ENCODE data around the gene NR2C1. TPM values are rescaled to one million over a fixed set of nuclear protein-coding genes. Genes with fewer than 3 reads are reported as not detected.
A peak's percentile ranks its signal among the peaks of the same experiment; 100 is the strongest.

NR2C1 gene
- total and polyA plus RNA-seq, 3 donors from 2014 or later = 66.3 to 114 (median 102) TPM

- Histone ChIP-seq H3K36me3 (ENCODE audit: low read depth, missing control alignments) (no peaks in the 10 kb centered on the region), H3K27ac (no peak overlapping the region), H3K4me3 (no peak overlapping the region), H3K4me1 (peaks cover 6% of the 10 kb centered on the region), H3K27me3 (no peaks in the 10 kb centered on the region), H3K9me3 (no peaks in the 10 kb centered on the region)
- intact Hi-C loops (cut with DNase I; ENCODE audit: low total_unique reads) = no loop called here
- TF ChIP-seq, protein P1, sequence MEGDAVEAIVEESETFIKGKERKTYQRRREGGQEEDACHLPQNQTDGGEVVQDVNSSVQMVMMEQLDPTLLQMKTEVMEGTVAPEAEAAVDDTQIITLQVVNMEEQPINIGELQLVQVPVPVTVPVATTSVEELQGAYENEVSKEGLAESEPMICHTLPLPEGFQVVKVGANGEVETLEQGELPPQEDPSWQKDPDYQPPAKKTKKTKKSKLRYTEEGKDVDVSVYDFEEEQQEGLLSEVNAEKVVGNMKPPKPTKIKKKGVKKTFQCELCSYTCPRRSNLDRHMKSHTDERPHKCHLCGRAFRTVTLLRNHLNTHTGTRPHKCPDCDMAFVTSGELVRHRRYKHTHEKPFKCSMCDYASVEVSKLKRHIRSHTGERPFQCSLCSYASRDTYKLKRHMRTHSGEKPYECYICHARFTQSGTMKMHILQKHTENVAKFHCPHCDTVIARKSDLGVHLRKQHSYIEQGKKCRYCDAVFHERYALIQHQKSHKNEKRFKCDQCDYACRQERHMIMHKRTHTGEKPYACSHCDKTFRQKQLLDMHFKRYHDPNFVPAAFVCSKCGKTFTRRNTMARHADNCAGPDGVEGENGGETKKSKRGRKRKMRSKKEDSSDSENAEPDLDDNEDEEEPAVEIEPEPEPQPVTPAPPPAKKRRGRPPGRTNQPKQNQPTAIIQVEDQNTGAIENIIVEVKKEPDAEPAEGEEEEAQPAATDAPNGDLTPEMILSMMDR (IDR thresholded peaks at IDR 0.05) = no peak
- TF ChIP-seq POLR2A (IDR thresholded peaks at IDR 0.05) = no peak
- 69 to 86% methylated on average over 1 of the region's 1 CpG for WGBS, 2 donors
- no peak for DNase-seq
Observed at GRCh38 chr12:95060951-95061350, 12.5 kb downstream of the NR2C1 start.

DNA sequence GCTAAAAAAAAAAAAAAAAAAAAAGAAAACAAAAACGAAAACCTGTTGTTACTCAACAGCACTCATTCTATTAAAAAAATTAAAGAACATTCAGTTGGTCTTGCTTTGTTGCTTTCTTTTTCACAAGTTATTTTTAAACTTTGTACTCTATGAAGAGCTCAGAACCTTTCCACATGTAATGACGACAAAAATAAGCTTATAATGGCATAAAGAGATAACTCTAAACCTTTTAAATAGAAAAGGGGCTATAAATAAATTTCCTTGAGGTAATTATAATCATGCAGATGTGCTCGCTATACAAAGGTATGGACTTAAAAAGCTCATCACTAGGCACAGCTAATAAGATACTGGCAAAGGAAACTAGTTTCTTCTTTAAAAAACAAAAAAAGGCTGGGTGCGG is 13.4 kb downstream of the NR2C1 start:
- WGBS, 2 donors = 72 to 75% methylated on average over 4 of the region's 4 CpGs
- TF ChIP-seq, protein P1 (IDR thresholded peaks at IDR 0.05) = no peak
- TF ChIP-seq POLR2A (IDR thresholded peaks at IDR 0.05) = no peak
- H3K4me1 ChIP-seq = no peaks in the 10 kb centered on the region
- no peaks in the 10 kb centered on the region for H3K27me3 ChIP-seq
- H3K27ac ChIP-seq = peak overlapping the region; percentile 62 to 80
- H3K9me3 ChIP-seq = no peaks in the 10 kb centered on the region
- intact Hi-C loops (cut with DNase I; ENCODE audit: low total_unique reads) = no loop called here
- no peak overlapping the region for H3K4me3 ChIP-seq
- no peak for DNase-seq
- H3K36me3 ChIP-seq (ENCODE audit: low read depth, missing control alignments) = no peaks in the 10 kb centered on the region

GRCh38 chr12:95057424-95057823 is 16.0 kb downstream of the NR2C1 start:
- Histone ChIP-seq H3K36me3 (ENCODE audit: low read depth, missing control alignments) (no peaks in the 10 kb centered on the region), H3K27ac (no peak overlapping the region), H3K27me3 (no peaks in the 10 kb centered on the region), H3K9me3 (no peaks in the 10 kb centered on the region), H3K4me3 (no peak overlapping the region), H3K4me1 (peaks cover 7% of the 10 kb centered on the region)
- intact Hi-C loops (cut with DNase I; ENCODE audit: low total_unique reads) = no loop called here
- WGBS, 2 donors = 89% methylated on average over 3 of the region's 3 CpGs
- no peak for DNase-seq
- TF ChIP-seq, protein P1 (IDR thresholded peaks at IDR 0.05) = no peak
- TF ChIP-seq POLR2A (IDR thresholded peaks at IDR 0.05) = no peak

GRCh38 chr12:95055057-95055456 is 18.4 kb downstream of the NR2C1 start:
- 61 to 74% methylated on average over 2 of the region's 2 CpGs for WGBS, 2 donors
- H3K27ac ChIP-seq = no peak overlapping the region
- no peaks in the 10 kb centered on the region for H3K27me3 ChIP-seq
- TF ChIP-seq, protein P1 (IDR thresholded peaks at IDR 0.05) = no peak
- no peak for TF ChIP-seq POLR2A (IDR thresholded peaks at IDR 0.05)
- no peaks in the 10 kb centered on the region for H3K9me3 ChIP-seq
- peaks cover 7% of the 10 kb centered on the region for H3K4me1 ChIP-seq
- intact Hi-C loops (cut with DNase I; ENCODE audit: low total_unique reads) = no loop called here
- no peaks in the 10 kb centered on the region for H3K36me3 ChIP-seq (ENCODE audit: low read depth, missing control alignments)
- DNase-seq = no peak
- no peak overlapping the region for H3K4me3 ChIP-seq

GRCh38 chr12:95054206-95054605 is 19.2 kb downstream of the NR2C1 start:
- Histone ChIP-seq H3K27me3 (no peaks in the 10 kb centered on the region), H3K36me3 (ENCODE audit: low read depth, missing control alignments) (no peaks in the 10 kb centered on the region), H3K9me3 (no peaks in the 10 kb centered on the region), H3K4me3 (no peak overlapping the region), H3K4me1 (peaks cover 7% of the 10 kb centered on the region), H3K27ac (no peak overlapping the region)
- intact Hi-C loops (cut with DNase I; ENCODE audit: low total_unique reads) = no loop called here
- 34 to 55% methylated on average over 2 of the region's 2 CpGs for WGBS, 2 donors
- TF ChIP-seq, protein P1 (IDR thresholded peaks at IDR 0.05) = no peak
- TF ChIP-seq POLR2A (IDR thresholded peaks at IDR 0.05) = no peak
- DNase-seq = no peak

All from testis (tissue), 3 donors.